ENCODE data around the gene ANGPT4.

- TF ChIP-seq POLR2AphosphoS5 (IDR thresholded peaks at IDR 0.05) (no peak), CTCF (IDR thresholded peaks at IDR 0.05) (no peak), POLR2A (IDR thresholded peaks at IDR 0.05) (no peak)
These were observed 75.7 kb downstream of the ANGPT4 start for GRCh38 chr20:840503-840857.

All from transverse colon (tissue), 4 donors.